Gastroesophageal sphincter (tissue), 4 donors: ENCODE measurements around the gene HSBP1L1. TPM values are rescaled to one million over a fixed set of nuclear protein-coding genes. Genes with fewer than 3 reads are reported as not detected.

ENCODE experiments used
- ATAC-seq: fragments of 150-250 bp; one replicate; pipeline ENCODE4 v1.9.1; 2016; ENCODE audit warnings: mild to moderate bottlenecking, moderate library complexity
- H3K27ac ChIP-seq, 4 donors: fragments of 200-600 bp; sonication (generic) in 3 of 4; 1 replicate in 3 of 4; 2 replicates in 1 of 4; pipeline ENCODE4 v1.5.1; 2016 to 2019
- H3K27me3 ChIP-seq: fragments of 200-600 bp; sonication (generic); one replicate; pipeline ENCODE4 v1.5.1; 2019
- H3K36me3 ChIP-seq, 2 donors: fragments of 200-600 bp; sonication (generic); one replicate each; pipeline ENCODE4 v1.5.1; 2019; ENCODE audit warnings: control low read depth in 1 of 2
- H3K4me1 ChIP-seq, 3 donors: fragments of 200-600 bp; sonication (generic); 1 replicate in 2 of 3; 2 replicates in 1 of 3; pipeline ENCODE4 v1.5.1; 2016 to 2019; ENCODE audit warnings: control low read depth in 2 of 3
- H3K4me3 ChIP-seq, 2 donors: fragments of 200-600 bp; sonication (generic); one replicate each; pipeline ENCODE4 v1.5.1; 2019; ENCODE audit warnings: mild to moderate bottlenecking in 1 of 2, moderate library complexity in 1 of 2
- H3K9me3 ChIP-seq, 3 donors: fragments of 200-600 bp; sonication (generic); one replicate each; pipeline ENCODE4 v1.5.1; 2017 to 2019; ENCODE audit warnings: control low read depth in 2 of 3
- EP300 ChIP-seq: sonication (generic); formaldehyde crosslinking; IDR thresholded peaks from one replicate; pipeline ENCODE4 v1.6.1; 2017; ENCODE audit warnings: antibody characterized with exemption, mild to moderate bottlenecking
- POLR2A ChIP-seq, 2 donors: fragments of 450-650 bp; IDR thresholded peaks; one replicate each; pipeline ENCODE4 v1.6.1; 2017; ENCODE audit warnings: antibody characterized with exemption in 2 of 2, mild to moderate bottlenecking in 2 of 2, moderate library complexity in 1 of 2
- POLR2AphosphoS5 ChIP-seq: sonication (generic); formaldehyde crosslinking; IDR thresholded peaks from one replicate; pipeline ENCODE4 v1.6.1; 2017; ENCODE audit warnings: antibody characterized with exemption
- WGBS, 2 donors: methylation state at CpG; one replicate each; pipeline ENCODE4 v1.1.5; 2018; ENCODE audit warnings: low coverage in 1 of 2; 5-methylcytosine and 5-hydroxymethylcytosine counted together
- total RNA-seq, 4 donors: library from RNA; depleted of rRNA; stranded (reverse); fragments of >200 nt; gene quantifications; one replicate each; pipeline ENCODE4 v1.1.0, GENCODE V29; 2016
- TF ChIP-seq, protein P1 (sequence below), 4 experiments: fragments of 200-600 bp in 2 of 4; fragments of 450-650 bp in 2 of 4; sonication (generic) in 1 of 4; IDR thresholded peaks; one replicate each; pipeline ENCODE4 v1.5.1; 2017 to 2019; ENCODE audit warnings: antibody characterized with exemption in 4 of 4, mild to moderate bottlenecking in 2 of 4, moderate library complexity in 2 of 4

The HSBP1L1 gene
- total RNA-seq, 4 donors from 2014 or later, result 3.2 to 23.8 (median 12.4) TPM

DNA sequence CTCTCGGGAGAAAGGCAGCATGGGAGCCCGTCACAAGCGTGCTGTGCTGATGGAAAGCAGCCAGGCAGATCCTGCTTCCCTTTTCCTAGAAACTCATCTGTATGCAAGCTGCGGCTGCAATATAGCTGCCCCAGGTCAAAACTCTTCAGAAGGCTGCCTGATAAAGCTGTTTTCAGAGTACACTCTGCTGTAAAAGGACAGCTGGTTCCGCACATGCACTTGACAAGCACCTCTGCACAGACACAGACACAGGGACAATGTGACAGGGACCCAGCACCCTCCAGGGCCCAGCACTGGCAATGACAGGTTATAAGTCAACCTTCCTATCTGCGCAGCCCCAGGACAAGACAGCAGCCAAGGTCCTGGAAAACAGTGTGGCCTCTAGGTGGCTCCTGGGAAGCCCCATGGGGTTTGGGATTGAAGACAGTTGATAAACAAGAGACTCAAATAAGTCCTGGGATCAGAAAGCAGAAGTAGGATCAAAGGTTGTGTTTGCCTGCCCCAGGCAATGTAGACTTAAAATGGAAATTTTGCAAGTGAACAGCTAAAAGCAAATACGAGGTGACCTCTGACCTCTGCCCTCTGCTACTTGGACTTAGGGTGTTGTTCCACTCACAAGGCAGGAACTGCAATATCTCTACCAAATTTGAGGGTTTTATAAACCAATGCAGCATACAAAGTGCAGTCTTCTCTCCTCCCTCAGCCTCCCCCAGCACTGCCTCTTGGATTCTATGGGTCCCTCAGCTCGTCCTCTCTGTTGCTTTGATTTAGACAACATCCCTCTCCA is 29.9 kb upstream of the HSBP1L1 start:
- 65 to 88% methylated on average over 4 of the region's 8 CpGs for WGBS, 2 donors
- Histone ChIP-seq H3K9me3 (peaks cover 0 to 55% (median 0%) of the 10 kb centered on the region in 3 donors), H3K36me3 (peaks cover 0 to 60% of the 10 kb centered on the region in 2 donors), H3K4me3 (no peak overlapping the region), H3K27me3 (no peaks in the 10 kb centered on the region), H3K27ac (no peak overlapping the region), H3K4me1 (peaks cover 0 to 5% (median 0%) of the 10 kb centered on the region in 3 donors)
- TF ChIP-seq, protein P1, sequence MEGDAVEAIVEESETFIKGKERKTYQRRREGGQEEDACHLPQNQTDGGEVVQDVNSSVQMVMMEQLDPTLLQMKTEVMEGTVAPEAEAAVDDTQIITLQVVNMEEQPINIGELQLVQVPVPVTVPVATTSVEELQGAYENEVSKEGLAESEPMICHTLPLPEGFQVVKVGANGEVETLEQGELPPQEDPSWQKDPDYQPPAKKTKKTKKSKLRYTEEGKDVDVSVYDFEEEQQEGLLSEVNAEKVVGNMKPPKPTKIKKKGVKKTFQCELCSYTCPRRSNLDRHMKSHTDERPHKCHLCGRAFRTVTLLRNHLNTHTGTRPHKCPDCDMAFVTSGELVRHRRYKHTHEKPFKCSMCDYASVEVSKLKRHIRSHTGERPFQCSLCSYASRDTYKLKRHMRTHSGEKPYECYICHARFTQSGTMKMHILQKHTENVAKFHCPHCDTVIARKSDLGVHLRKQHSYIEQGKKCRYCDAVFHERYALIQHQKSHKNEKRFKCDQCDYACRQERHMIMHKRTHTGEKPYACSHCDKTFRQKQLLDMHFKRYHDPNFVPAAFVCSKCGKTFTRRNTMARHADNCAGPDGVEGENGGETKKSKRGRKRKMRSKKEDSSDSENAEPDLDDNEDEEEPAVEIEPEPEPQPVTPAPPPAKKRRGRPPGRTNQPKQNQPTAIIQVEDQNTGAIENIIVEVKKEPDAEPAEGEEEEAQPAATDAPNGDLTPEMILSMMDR (IDR thresholded peaks at IDR 0.05), result no peak
- TF ChIP-seq EP300 (no peak), POLR2AphosphoS5 (no peak), POLR2A (IDR thresholded peaks at IDR 0.05) (no peak)
- ATAC-seq, result peak; percentile 22

DNA sequence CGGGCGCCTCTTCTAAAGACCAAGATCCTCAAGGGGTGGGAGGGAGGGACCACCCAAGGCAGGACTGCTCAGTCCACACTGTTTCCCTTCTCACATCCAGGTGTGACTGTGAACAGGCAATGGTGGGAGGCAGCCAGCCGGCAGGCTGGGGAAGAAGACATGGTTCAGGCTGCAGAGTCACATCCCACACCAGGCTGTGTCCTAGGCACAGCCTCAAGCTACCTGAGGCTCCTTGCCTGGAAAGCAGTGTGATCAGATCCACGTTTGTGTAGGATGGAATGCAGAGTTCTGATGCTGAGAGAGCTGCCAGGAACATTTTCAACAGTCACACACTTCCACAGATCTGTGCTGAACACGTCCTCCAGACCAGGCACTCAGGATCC is 29.4 kb upstream of the HSBP1L1 start:
- Histone ChIP-seq H3K36me3 (peaks cover 0 to 60% of the 10 kb centered on the region in 2 donors), H3K9me3 (peaks cover 0 to 49% (median 0%) of the 10 kb centered on the region in 3 donors), H3K4me1 (peaks cover 0 to 6% (median 0%) of the 10 kb centered on the region in 3 donors), H3K4me3 (no peak overlapping the region), H3K27ac (no peak overlapping the region), H3K27me3 (no peaks in the 10 kb centered on the region)
- whole genome bisulfite sequencing, 2 donors, result 87% methylated on average over 3 of the region's 5 CpGs; no CpG with 5 or more reads in 1 of the 2 donors
- ATAC-seq, result no peak
- TF ChIP-seq, protein P1 (IDR thresholded peaks at IDR 0.05), result no peak
- TF ChIP-seq EP300 (no peak), POLR2AphosphoS5 (no peak), POLR2A (IDR thresholded peaks at IDR 0.05) (no peak)

DNA sequence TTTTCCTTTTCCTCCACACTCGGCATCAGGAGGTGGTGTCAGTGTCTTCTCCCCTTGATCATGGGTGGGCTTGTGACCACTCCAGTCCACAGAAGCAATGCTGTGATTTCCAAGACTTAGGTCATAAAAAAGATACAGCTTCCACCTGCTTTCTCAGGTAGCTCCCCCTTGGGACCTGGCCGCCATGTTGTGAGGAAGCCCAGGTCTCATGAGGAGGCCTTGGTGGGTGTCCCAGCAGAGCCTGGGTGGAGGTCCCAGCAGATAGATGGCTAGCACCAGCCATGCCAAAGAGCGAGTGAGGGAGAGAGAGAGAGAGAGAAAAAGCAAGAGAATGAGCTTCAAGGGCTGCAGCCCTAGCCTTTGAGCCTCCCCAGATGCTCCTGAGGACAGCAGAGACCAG is 28.9 kb upstream of the HSBP1L1 start:
- peaks cover 0 to 60% of the 10 kb centered on the region in 2 donors for H3K36me3 ChIP-seq
- TF ChIP-seq, protein P1 (IDR thresholded peaks at IDR 0.05), result no peak
- TF ChIP-seq POLR2AphosphoS5 (no peak), POLR2A (IDR thresholded peaks at IDR 0.05) (no peak), EP300 (no peak)
- no peaks in the 10 kb centered on the region for H3K27me3 ChIP-seq
- H3K4me1 ChIP-seq, result peaks cover 0 to 6% (median 0%) of the 10 kb centered on the region in 3 donors
- no peak overlapping the region for H3K4me3 ChIP-seq
- no peak overlapping the region for H3K27ac ChIP-seq
- H3K9me3 ChIP-seq, result peaks cover 0 to 45% (median 0%) of the 10 kb centered on the region in 3 donors
- no peak for ATAC-seq
- WGBS, 2 donors, result 88% methylated on average over 1 of the region's 3 CpGs; no CpG with 5 or more reads in 1 of the 2 donors

DNA sequence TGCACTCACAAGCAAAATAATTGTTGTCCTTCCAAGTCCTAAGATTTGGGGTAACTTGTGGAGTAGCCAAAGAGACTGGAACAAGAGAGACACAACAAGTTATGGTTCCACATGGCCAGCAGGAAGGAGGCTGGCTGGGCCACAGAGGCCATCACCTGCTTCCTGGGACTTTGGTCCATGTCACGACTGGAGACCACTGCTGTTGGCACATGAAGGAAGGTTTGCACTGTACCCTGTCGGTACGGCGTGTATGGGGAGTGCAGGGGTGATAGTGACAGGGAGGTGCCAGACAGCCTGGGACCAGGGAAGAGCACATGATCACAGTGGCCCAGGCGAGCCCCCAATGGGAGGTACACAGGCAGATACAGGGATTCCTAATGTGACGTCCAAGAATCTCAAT is 28.5 kb upstream of the HSBP1L1 start:
- TF ChIP-seq, protein P1 (IDR thresholded peaks at IDR 0.05), result no peak
- no peak for TF ChIP-seq POLR2AphosphoS5
- no peak for TF ChIP-seq POLR2A (IDR thresholded peaks at IDR 0.05)
- no peak for TF ChIP-seq EP300
- ATAC-seq, result no peak
- no peaks in the 10 kb centered on the region for H3K27me3 ChIP-seq
- 97 to 100% methylated on average over 1 to 5 of the region's 6 CpGs for WGBS, 2 donors
- H3K27ac ChIP-seq, result no peak overlapping the region
- H3K9me3 ChIP-seq, result peaks cover 0 to 42% (median 0%) of the 10 kb centered on the region in 3 donors
- H3K4me3 ChIP-seq, result no peak overlapping the region
- peaks cover 0 to 6% (median 0%) of the 10 kb centered on the region in 3 donors for H3K4me1 ChIP-seq
- H3K36me3 ChIP-seq, result peaks cover 0 to 64% of the 10 kb centered on the region in 2 donors

DNA sequence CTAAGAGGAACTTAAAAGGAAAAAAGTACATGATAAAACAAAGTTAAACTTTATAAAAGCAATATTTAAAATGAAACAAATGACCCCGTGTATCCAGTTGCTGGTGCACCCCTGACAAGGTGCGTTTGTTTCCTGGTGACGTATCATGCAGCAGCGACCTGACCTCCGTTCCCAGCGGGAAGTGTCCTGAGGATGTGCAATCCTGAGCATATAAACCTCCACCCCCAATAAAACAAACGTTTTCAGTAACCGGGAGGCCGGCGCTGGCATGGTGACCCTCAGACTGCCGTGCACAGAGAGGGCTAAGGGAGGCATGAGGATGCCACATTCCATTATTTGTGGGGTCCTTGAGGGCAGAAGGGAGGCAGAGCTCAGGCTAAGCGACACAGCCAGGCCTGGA is 27.8 kb upstream of the HSBP1L1 start:
- H3K4me3 ChIP-seq, result no peak overlapping the region
- 91% methylated on average over 6 to 11 of the region's 12 CpGs for WGBS, 2 donors
- H3K36me3 ChIP-seq, result peaks cover 0 to 71% of the 10 kb centered on the region in 2 donors
- H3K27ac ChIP-seq, result no peak overlapping the region
- TF ChIP-seq POLR2A (IDR thresholded peaks at IDR 0.05) (no peak), POLR2AphosphoS5 (no peak), EP300 (no peak)
- TF ChIP-seq, protein P1 (IDR thresholded peaks at IDR 0.05), result no peak
- peaks cover 0 to 6% (median 0%) of the 10 kb centered on the region in 3 donors for H3K4me1 ChIP-seq
- ATAC-seq, result no peak
- peaks cover 0 to 34% (median 0%) of the 10 kb centered on the region in 3 donors for H3K9me3 ChIP-seq
- no peaks in the 10 kb centered on the region for H3K27me3 ChIP-seq
